Measurements from ENCODE around the gene GOLGA6A.
"Not testable (repeated sequence)": the region's sequence is repeated elsewhere in the genome, so short reads cannot be mapped to it uniquely, and the experiment has no call there.

Gene GOLGA6A

DNA sequence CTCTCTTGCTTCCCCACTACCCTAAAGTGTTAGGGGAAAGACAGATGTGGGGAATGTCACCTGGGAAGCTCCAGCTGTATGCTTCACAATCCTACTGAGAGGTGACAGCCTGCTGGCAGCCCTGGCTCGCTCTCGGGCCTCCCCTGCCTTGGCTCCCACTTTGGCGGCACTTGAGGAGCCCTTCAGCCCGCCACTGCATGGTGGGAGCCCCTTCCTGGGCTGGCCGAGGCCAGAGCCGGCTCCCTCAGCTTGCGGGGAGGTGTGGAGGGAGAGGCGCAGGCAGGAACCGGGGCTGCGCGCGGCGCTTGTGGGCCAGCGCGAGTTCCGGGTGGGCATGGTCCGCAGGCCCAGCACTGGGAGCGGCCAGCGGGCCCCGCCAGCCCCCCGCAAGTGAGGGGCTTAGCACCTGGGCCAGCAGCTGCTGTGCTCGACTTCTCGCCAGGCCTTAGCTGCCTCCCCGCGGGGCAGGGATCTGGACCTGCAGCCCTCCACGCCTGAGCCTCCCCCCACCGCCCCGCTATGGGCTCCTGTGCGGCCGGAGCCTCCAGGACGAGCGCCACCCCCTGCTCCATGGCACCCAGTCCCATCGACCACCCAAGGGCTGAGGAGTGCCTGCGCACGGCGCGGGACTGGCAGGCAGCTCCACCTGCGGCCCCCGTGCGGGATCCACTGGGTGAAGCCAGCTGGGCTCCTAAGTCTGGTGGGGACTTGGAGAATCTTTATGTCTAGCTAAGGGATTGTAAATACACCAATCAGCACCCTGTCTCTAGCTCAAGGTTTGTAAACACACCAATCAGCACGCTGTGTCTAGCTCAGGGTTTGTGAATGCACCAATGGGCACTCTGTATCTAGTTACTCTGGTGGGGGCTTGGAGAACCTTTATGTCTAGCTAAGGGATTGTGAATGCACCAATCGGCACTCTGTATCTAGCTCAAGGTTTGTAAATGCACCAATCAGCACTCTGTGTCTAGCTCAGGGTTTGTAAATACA is 29.8 kb downstream of the GOLGA6A start:
- not testable (repeated sequence) for H3K27ac ChIP-seq (ENCODE audit: insufficient read depth, low read depth, low read length, poor library complexity, severe bottlenecking); H3K27me3 ChIP-seq (ENCODE audit: control insufficient read depth, insufficient read depth, low read length, poor library complexity, severe bottlenecking)
- 94% methylated on average over 41 to 42 of the region's 42 CpGs for WGBS, 2 experiments

DNA sequence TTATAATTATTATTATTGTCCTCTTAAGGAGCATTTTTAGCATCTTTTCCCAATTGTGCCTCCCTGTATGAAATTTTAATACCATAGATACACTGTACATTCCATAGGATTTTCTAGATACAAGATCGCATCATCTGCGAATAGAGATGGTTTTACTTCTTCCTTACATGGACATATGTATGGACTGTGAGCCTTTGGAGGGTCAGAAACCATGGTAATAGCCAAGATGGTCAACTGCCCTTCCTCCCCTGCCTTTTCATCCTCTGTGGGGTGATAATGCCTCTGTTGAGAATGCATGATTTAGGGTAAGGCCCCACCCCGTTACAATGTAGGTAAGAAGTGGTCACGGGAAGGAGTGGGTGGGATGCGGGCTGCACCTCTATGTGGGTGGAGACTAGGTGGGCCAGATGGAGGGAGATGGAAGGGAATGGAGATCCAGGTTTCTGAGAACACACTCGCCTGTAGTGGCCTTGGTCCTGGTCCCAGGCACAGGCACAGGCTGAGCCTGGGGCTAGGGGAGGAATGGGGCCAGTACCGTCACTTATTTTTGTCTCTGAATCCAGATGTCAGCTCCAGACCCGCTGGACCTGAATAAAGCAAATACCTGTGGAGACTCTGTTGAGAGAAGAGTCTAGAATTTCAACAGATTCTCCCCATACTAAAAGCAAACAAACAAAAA is 31.7 kb downstream of the GOLGA6A start:
- Histone ChIP-seq H3K27me3 (ENCODE audit: control insufficient read depth, insufficient read depth, low read length, poor library complexity, severe bottlenecking) (peaks cover 8% of the 10 kb centered on the region), H3K4me1 (ENCODE audit: control insufficient read depth, insufficient read depth, low read length) (no peaks in the 10 kb centered on the region), H3K4me3 (ENCODE audit: insufficient read depth, low read depth, low read length) (no peak overlapping the region), H3K36me3 (ENCODE audit: control insufficient read depth, insufficient read depth, low read length) (no peaks in the 10 kb centered on the region), H3K27ac (ENCODE audit: insufficient read depth, low read depth, low read length, poor library complexity, severe bottlenecking) (no peak overlapping the region), H3K9me3 (ENCODE audit: control insufficient read depth, low read length) (no peaks in the 10 kb centered on the region)
- 93 to 94% methylated on average over 8 of the region's 8 CpGs for WGBS, 2 experiments

More for the DNA sequence above, 29.8 kb downstream of the GOLGA6A start:
- not testable (repeated sequence) for H3K36me3 ChIP-seq (ENCODE audit: control insufficient read depth, insufficient read depth, low read length); H3K4me3 ChIP-seq (ENCODE audit: insufficient read depth, low read depth, low read length); H3K4me1 ChIP-seq (ENCODE audit: control insufficient read depth, insufficient read depth, low read length); H3K9me3 ChIP-seq (ENCODE audit: control insufficient read depth, low read length)

DNA sequence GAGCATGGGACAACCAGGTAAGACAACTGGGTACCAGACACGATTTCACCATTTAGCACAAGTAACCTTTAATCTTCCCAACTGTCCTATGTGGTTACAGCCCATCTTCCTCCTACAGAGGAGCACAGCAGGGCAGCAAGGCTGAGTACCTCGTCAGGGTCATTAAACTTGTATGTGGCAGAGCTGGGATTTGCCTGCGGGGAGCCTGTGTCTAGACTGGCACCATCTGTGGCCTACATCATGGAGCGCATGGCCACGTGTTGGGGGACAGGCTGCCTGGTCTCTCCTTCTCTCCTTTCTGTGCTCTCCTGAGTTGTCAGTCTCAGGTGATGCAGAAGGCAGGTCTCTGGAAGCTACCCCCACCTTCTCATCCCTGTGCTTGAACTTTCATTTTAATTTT is 32.2 kb downstream of the GOLGA6A start:
- no peak overlapping the region for H3K4me3 ChIP-seq (ENCODE audit: insufficient read depth, low read depth, low read length)
- whole genome bisulfite sequencing, 2 experiments = 84 to 89% methylated on average over 5 of the region's 5 CpGs
- H3K36me3 ChIP-seq (ENCODE audit: control insufficient read depth, insufficient read depth, low read length) = no peaks in the 10 kb centered on the region
- H3K27me3 ChIP-seq (ENCODE audit: control insufficient read depth, insufficient read depth, low read length, poor library complexity, severe bottlenecking) = peaks cover 8% of the 10 kb centered on the region
- no peaks in the 10 kb centered on the region for H3K9me3 ChIP-seq (ENCODE audit: control insufficient read depth, low read length)
- H3K4me1 ChIP-seq (ENCODE audit: control insufficient read depth, insufficient read depth, low read length) = no peaks in the 10 kb centered on the region
- H3K27ac ChIP-seq (ENCODE audit: insufficient read depth, low read depth, low read length, poor library complexity, severe bottlenecking) = no peak overlapping the region

DNA sequence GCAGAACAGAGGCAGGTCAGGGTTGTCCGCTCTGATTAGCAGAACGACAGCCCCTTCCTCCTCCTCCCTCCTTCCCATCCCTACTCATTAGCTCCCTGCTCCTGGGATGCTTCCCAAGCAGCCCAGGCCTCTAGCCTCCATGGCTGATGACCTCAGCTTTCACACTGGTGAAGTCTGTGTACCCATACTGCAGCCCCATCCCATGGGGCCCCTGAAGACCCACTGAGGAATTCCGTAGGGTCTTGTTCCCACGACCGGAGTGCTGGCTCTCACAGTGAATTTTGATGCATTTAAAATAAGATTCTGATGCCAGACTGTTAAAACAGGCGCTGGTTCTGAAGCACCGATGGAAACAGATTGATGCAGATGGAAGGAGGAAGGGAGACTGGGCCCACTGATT is 36.1 kb downstream of the GOLGA6A start:
- H3K36me3 ChIP-seq (ENCODE audit: control insufficient read depth, insufficient read depth, low read length) = no peaks in the 10 kb centered on the region
- WGBS, 2 experiments = 90 to 91% methylated on average over 7 of the region's 7 CpGs

DNA sequence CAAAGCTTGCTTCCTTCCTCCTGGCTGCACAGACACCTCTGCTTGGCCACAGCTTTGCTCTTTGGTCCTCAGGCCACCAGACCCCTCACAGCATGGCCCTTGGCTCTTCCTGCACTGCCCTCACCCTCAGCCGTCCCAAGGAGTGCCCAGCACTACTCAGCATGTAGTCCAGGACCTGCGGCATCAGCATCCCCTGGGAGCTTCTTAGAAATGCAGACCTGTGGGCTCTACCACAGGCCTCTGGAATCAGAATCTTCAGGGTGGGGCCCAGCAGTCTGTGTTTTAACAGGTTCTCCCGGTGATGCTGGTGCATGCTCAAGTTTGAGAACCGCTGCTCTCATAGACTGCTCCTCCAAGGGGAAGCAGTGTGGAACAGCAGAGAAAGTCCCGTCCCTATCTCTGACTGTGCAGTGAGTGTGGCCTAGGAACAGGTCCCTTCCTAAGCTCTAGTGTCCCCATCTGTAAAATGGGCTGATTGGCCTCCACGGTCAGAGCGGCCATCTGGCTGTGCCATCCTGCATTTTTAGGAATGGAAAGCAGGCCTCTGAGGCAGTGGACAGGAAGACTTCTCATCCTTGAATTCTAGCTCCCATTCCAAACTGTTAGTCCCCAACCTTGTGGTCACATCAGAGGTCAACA is 36.6 kb downstream of the GOLGA6A start:
- H3K27me3 ChIP-seq (ENCODE audit: control insufficient read depth, insufficient read depth, low read length, poor library complexity, severe bottlenecking) = no peaks in the 10 kb centered on the region
- H3K36me3 ChIP-seq (ENCODE audit: control insufficient read depth, insufficient read depth, low read length) = no peaks in the 10 kb centered on the region
- H3K27ac ChIP-seq (ENCODE audit: insufficient read depth, low read depth, low read length, poor library complexity, severe bottlenecking) = no peak overlapping the region
- no peaks in the 10 kb centered on the region for H3K4me1 ChIP-seq (ENCODE audit: control insufficient read depth, insufficient read depth, low read length)
- no peaks in the 10 kb centered on the region for H3K9me3 ChIP-seq (ENCODE audit: control insufficient read depth, low read length)
- WGBS, 2 experiments = 84 to 85% methylated on average over 7 of the region's 7 CpGs
- no peak overlapping the region for H3K4me3 ChIP-seq (ENCODE audit: insufficient read depth, low read depth, low read length)

More for the DNA sequence above, 36.1 kb downstream of the GOLGA6A start:
- Histone ChIP-seq H3K4me3 (ENCODE audit: insufficient read depth, low read depth, low read length) (no peak overlapping the region), H3K9me3 (ENCODE audit: control insufficient read depth, low read length) (no peaks in the 10 kb centered on the region), H3K27me3 (ENCODE audit: control insufficient read depth, insufficient read depth, low read length, poor library complexity, severe bottlenecking) (no peaks in the 10 kb centered on the region), H3K27ac (ENCODE audit: insufficient read depth, low read depth, low read length, poor library complexity, severe bottlenecking) (no peak overlapping the region), H3K4me1 (ENCODE audit: control insufficient read depth, insufficient read depth, low read length) (no peaks in the 10 kb centered on the region)

DNA sequence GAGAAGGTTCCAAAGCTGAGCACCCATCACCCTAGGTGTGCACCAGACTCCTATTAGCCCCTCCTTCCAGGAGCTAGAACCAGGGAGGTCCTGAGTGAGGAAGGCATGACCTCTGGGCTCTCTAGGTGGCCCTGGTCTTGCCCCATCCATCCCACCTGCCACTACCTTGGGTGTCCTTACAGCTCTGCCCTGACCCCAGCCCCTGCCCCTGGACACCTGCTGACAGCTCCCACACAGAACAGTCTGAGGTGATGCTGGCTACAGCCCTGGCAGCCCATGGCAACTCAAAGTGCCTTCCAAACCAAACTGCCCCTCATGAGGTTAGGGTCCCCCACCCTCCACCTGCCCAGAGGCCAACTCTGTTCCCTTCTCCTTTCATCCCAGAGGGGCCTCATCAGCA is 37.2 kb downstream of the GOLGA6A start:
- Histone ChIP-seq H3K36me3 (ENCODE audit: control insufficient read depth, insufficient read depth, low read length) (no peaks in the 10 kb centered on the region), H3K27me3 (ENCODE audit: control insufficient read depth, insufficient read depth, low read length, poor library complexity, severe bottlenecking) (no peaks in the 10 kb centered on the region), H3K4me1 (ENCODE audit: control insufficient read depth, insufficient read depth, low read length) (peaks cover 5% of the 10 kb centered on the region), H3K4me3 (ENCODE audit: insufficient read depth, low read depth, low read length) (no peak overlapping the region), H3K9me3 (ENCODE audit: control insufficient read depth, low read length) (no peaks in the 10 kb centered on the region), H3K27ac (ENCODE audit: insufficient read depth, low read depth, low read length, poor library complexity, severe bottlenecking) (no peak overlapping the region)

DNA sequence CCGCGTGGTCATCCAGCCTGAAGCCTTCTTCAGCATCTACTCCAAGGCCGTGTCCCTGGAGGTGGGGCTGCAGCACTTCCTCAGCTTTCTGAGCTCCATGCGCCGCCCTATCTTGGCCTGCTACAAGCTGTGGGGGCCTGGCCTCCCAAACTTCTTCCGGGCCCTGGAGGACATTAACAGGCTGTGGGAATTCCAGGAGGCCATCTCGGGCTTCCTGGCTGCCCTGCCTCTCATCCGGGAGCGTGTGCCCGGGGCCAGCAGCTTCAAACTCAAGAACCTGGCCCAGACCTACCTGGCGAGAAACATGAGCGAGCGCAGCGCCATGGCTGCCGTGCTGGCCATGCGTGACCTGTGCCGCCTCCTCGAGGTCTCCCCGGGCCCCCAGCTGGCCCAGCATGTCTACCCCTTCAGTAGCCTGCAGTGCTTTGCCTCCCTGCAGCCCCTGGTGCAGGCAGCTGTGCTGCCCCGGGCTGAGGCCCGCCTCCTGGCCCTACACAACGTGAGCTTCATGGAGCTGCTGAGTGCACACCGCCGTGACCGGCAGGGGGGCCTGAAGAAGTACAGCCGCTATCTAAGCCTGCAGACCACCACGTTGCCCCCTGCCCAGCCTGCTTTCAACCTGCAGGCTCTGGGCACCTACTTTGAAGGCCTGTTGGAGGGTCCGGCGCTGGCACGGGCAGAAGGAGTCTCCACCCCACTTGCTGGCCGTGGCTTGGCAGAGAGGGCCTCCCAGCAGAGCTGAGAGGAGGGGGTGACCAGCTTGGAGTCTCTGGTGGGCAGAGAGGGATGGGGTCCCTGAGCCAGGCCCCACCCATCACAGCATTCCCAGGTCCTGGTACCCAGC is 37.9 kb downstream of the GOLGA6A start:
- Histone ChIP-seq H3K27me3 (ENCODE audit: control insufficient read depth, insufficient read depth, low read length, poor library complexity, severe bottlenecking) (no peaks in the 10 kb centered on the region), H3K4me1 (ENCODE audit: control insufficient read depth, insufficient read depth, low read length) (peaks cover 5% of the 10 kb centered on the region), H3K36me3 (ENCODE audit: control insufficient read depth, insufficient read depth, low read length) (no peaks in the 10 kb centered on the region), H3K9me3 (ENCODE audit: control insufficient read depth, low read length) (no peaks in the 10 kb centered on the region), H3K4me3 (ENCODE audit: insufficient read depth, low read depth, low read length) (no peak overlapping the region), H3K27ac (ENCODE audit: insufficient read depth, low read depth, low read length, poor library complexity, severe bottlenecking) (no peak overlapping the region)
- 92% methylated on average over 31 of the region's 31 CpGs for WGBS, 2 experiments

DNA sequence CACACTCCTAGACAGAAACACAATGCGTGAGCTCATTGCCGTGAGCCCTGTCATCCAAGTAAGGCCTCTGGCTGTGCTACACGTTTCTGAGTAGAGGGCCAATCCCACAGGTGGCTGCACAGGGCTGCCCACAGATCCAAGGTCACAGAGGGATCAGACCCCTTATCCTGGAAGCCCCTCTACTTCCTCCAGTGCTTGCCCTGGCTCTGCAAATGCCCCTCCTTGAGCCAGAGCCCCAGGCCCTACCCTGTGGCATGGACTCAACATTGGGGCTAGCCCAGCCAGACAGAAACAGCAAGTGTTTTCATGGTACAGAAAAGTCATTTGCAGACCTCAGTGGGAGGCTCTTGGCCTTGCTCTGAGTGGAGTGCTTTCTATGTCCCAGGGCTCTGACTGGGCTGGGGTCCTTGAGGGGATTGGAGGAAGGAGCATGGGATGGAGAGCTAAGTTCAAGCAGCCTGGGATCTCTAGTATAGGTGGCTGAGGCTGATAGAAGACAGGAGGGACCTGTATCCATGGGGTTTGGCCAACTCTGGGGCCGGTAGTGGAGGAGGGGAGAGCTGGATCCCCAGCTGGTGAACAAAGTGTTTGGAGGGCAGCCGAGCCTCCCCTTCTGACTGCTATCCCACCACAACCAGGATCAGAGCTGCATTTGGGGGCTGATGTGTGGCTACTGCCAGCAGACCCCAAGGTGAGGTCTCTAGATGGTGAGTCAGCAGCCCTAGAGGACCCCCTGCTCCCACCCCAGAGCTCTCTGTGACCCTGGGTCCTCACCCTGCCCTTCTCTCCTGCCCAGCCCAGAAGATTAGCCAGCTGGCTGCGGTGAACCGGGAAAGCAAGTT is 38.7 kb downstream of the GOLGA6A start:
- WGBS, 2 experiments = 78 to 80% methylated on average over 7 of the region's 7 CpGs
- no peak overlapping the region for H3K4me3 ChIP-seq (ENCODE audit: insufficient read depth, low read depth, low read length)

More for the DNA sequence above, 38.7 kb downstream of the GOLGA6A start:
- no peaks in the 10 kb centered on the region for H3K9me3 ChIP-seq (ENCODE audit: control insufficient read depth, low read length)
- no peaks in the 10 kb centered on the region for H3K36me3 ChIP-seq (ENCODE audit: control insufficient read depth, insufficient read depth, low read length)
- H3K27me3 ChIP-seq (ENCODE audit: control insufficient read depth, insufficient read depth, low read length, poor library complexity, severe bottlenecking) = no peaks in the 10 kb centered on the region
- no peak overlapping the region for H3K27ac ChIP-seq (ENCODE audit: insufficient read depth, low read depth, low read length, poor library complexity, severe bottlenecking)
- H3K4me1 ChIP-seq (ENCODE audit: control insufficient read depth, insufficient read depth, low read length) = peaks cover 5% of the 10 kb centered on the region
